A549 (cell line): ENCODE data around the gene FOXO1.

Source experiments
- CHD2 ChIP-seq: fragments of 150-350 bp; IDR thresholded peaks from 2 replicates; pipeline ENCODE4 v1.6.1; 2014; ENCODE audit warnings: low read length; ENCODE audit not compliant: partially characterized antibody
- CTCF ChIP-seq: fragments of >200 bp; sonication (Bioruptor Twin); formaldehyde crosslinking; IDR thresholded peaks from 3 replicates; pipeline ENCODE4 v1.5.1; 2016
- HDAC2 ChIP-seq: fragments of 200-600 bp; sonication (generic); IDR thresholded peaks from 2 replicates; pipeline ENCODE4 v1.6.1; 2016
- HEYL ChIP-seq: fragments of 250-450 bp; sonication (Bioruptor Pico); IDR thresholded peaks from 2 replicates; pipeline ENCODE4 v1.8.0; 2021; ENCODE audit warnings: mild to moderate bottlenecking, moderate library complexity
- MAFK ChIP-seq: fragments of 450-650 bp; IDR thresholded peaks from 2 replicates; pipeline ENCODE4 v1.6.1; 2014; ENCODE audit not compliant: partially characterized antibody
- MAX ChIP-seq: IDR thresholded peaks from 2 replicates; pipeline ENCODE4 v1.6.1; 2012
- NPAS2 ChIP-seq: fragments of 250-450 bp; sonication (Bioruptor Pico); IDR thresholded peaks from 2 replicates; pipeline ENCODE4 v1.8.0; 2022; ENCODE audit warnings: mild to moderate bottlenecking, moderate library complexity, borderline replicate concordance
- NR3C1 ChIP-seq: fragments of >200 bp; sonication (Bioruptor Twin); formaldehyde crosslinking; IDR thresholded peaks from 3 replicates; pipeline ENCODE4 v1.6.1; 2017
- POLR2A ChIP-seq: IDR thresholded peaks from 2 replicates; pipeline ENCODE4 v1.6.1; 2012; ENCODE audit warnings: mild to moderate bottlenecking, low read length
- RAD21 ChIP-seq, 2 experiments: fragments of >200 bp in 1 of 2; sonication (Bioruptor Twin) in 1 of 2; formaldehyde crosslinking in 1 of 2; IDR thresholded peaks in 1 of 2; conservative IDR thresholded peaks in 1 of 2; 2 replicates in 1 of 2; 3 replicates in 1 of 2; pipeline ENCODE4 v1.6.1; 2012 to 2018; ENCODE audit warnings: inconsistent platforms in 1 of 2
- REST ChIP-seq: fragments of 200-600 bp; sonication (generic); IDR thresholded peaks from 2 replicates; pipeline ENCODE4 v1.6.1; 2016; ENCODE audit warnings: antibody characterized with exemption, mild to moderate bottlenecking, moderate library complexity
- RNF2 ChIP-seq: fragments of 200-600 bp; sonication (generic); IDR thresholded peaks from 2 replicates; pipeline ENCODE4 v1.6.1; 2016; ENCODE audit warnings: low read depth, mild to moderate bottlenecking, antibody characterized with exemption, moderate library complexity, borderline replicate concordance
- ZFP36 ChIP-seq: fragments of 450-650 bp; IDR thresholded peaks from 2 replicates; pipeline ENCODE4 v1.6.1; 2014; ENCODE audit warnings: borderline replicate concordance; ENCODE audit not compliant: partially characterized antibody

- no peak for TF ChIP-seq CHD2
- TF ChIP-seq CTCF = no peak
- no peak for TF ChIP-seq NR3C1
- no peak for TF ChIP-seq MAX
- TF ChIP-seq REST = no peak
- TF ChIP-seq RNF2 = no peak
- TF ChIP-seq ZFP36 = no peak
- no peak for TF ChIP-seq POLR2A
- no peak for TF ChIP-seq MAFK
- no peak for TF ChIP-seq RAD21 (conservative IDR thresholded peaks at IDR 0.05 in 1 of 2, IDR thresholded peaks at IDR 0.05 in 1 of 2)
- no peak for TF ChIP-seq HEYL (CRISPR knock-in tag)
- TF ChIP-seq HDAC2 = no peak
- TF ChIP-seq NPAS2 (CRISPR knock-in tag) = no peak
Observed at GRCh38 chr13:40679480-40679985, 13.1 kb upstream of the FOXO1 start.
